Activated CD4-positive, alpha-beta T cell treated with anti-CD3 and anti-CD28 coated beads, Interleukin-2, amount 50 U/mL, for 16 hours (primary cell): ENCODE data around the gene KLHL35.

ENCODE experiments used
- DNase-seq: peaks from one replicate; pipeline ENCODE4 v3.0.0-alpha.2; 2020

The KLHL35 gene

GRCh38 chr11:75468534-75469340 is 35.7 kb upstream of the KLHL35 start:
- DNase-seq, result no peak

GRCh38 chr11:75467881-75468280 is 34.9 kb upstream of the KLHL35 start:
- DNase-seq, result no peak

GRCh38 chr11:75467311-75467710 is 34.3 kb upstream of the KLHL35 start:
- DNase-seq, result no peak

- DNase-seq, result no peak
Observed at GRCh38 chr11:75465701-75466531, 32.9 kb upstream of the KLHL35 start.

- no peak for DNase-seq
Observed at GRCh38 chr11:75463106-75463774, 30.2 kb upstream of the KLHL35 start.

GRCh38 chr11:75462117-75462653 is 29.2 kb upstream of the KLHL35 start:
- no peak for DNase-seq

GRCh38 chr11:75461151-75461550 is 28.1 kb upstream of the KLHL35 start:
- DNase-seq, result no peak

GRCh38 chr11:75456596-75457183 is 23.7 kb upstream of the KLHL35 start:
- no peak for DNase-seq

GRCh38 chr11:75454987-75455386 is 22.0 kb upstream of the KLHL35 start:
- DNase-seq, result no peak

GRCh38 chr11:75453916-75454655 is 21.1 kb upstream of the KLHL35 start:
- DNase-seq, result no peak

- DNase-seq, result peak; percentile 40
Observed at GRCh38 chr11:75450826-75451821, 18.1 kb upstream of the KLHL35 start.

GRCh38 chr11:75450236-75450635 is 17.2 kb upstream of the KLHL35 start:
- no peak for DNase-seq

- DNase-seq, result no peak
Observed at GRCh38 chr11:75449776-75450175, 16.8 kb upstream of the KLHL35 start.

- DNase-seq, result no peak
Observed at GRCh38 chr11:75449271-75449670, 16.3 kb upstream of the KLHL35 start.

- no peak for DNase-seq
Observed at GRCh38 chr11:75447415-75447814, 14.4 kb upstream of the KLHL35 start.

GRCh38 chr11:75445315-75445953 is 12.4 kb upstream of the KLHL35 start:
- peak; percentile 68 for DNase-seq

GRCh38 chr11:75443043-75443442 is 10.0 kb upstream of the KLHL35 start:
- DNase-seq, result no peak

- no peak for DNase-seq
Observed at GRCh38 chr11:75442161-75442885, 9.3 kb upstream of the KLHL35 start.

- DNase-seq, result no peak
Observed at GRCh38 chr11:75441804-75442132, 8.8 kb upstream of the KLHL35 start.
